T-cell (primary cell): Measurements from ENCODE around the gene STK39. TPM values are rescaled to one million over a fixed set of nuclear protein-coding genes. Genes with fewer than 3 reads are reported as not detected.

ENCODE experiments used
- ATAC-seq, 4 experiments: fragments of 200-7000 bp in 3 of 4; fragments of 150-1000 bp in 1 of 4; cut with Tn5 transposase; replicated peaks in 1 of 4; 1 replicate in 3 of 4; 2 replicates in 1 of 4; pipeline ENCODE4 v1.10.0; 2021; ENCODE audit warnings: moderate library complexity in 3 of 4, mild to moderate bottlenecking in 2 of 4, moderate number of reproducible peaks in 1 of 4
- CTCF ChIA-PET, 2 donors: fragments of 300-600 bp; sonication (Branson Sonifier 250); formaldehyde crosslinking; loops; one replicate each; lab custom pipeline; 2022; ENCODE audit warnings: antibody characterized with exemption in 2 of 2; lab: Charles Lee
- POLR2A ChIA-PET, 2 donors: fragments of 300-600 bp; sonication (Branson Sonifier 250); formaldehyde crosslinking; loops; one replicate each; lab custom pipeline; 2022; ENCODE audit warnings: antibody characterized with exemption in 2 of 2; lab: Charles Lee
- DNase-seq, 35 experiments: peaks; one replicate each; pipeline versions ENCODE4 v3.0.0 to v3.0.0-alpha.2; 2013 to 2023
- H3K27ac ChIP-seq: one replicate; pipeline ENCODE4 v1.5.1; 2013; ENCODE audit warnings: low read length
- H3K27me3 ChIP-seq, 2 experiments: replicated peaks in 1 of 2; 1 replicate in 1 of 2; 2 replicates in 1 of 2; pipeline versions ENCODE4 v1.6.1 to v1.7.0; 2013; ENCODE audit warnings: low read length in 1 of 2, mixed read lengths in 1 of 2; ENCODE audit not compliant: control insufficient read depth in 2 of 2, insufficient read depth in 2 of 2; ENCODE audit errors: extremely low read depth in 1 of 2
- H3K36me3 ChIP-seq, 2 donors: 1 replicate in 1 of 2; 2 replicates in 1 of 2; pipeline versions ENCODE4 v1.6.1 to v1.7.0; 2013; ENCODE audit warnings: low read length in 1 of 2; ENCODE audit not compliant: control insufficient read depth in 2 of 2, insufficient read depth in 1 of 2; ENCODE audit errors: extremely low read depth in 1 of 2
- H3K4me1 ChIP-seq, 2 experiments: 1 replicate in 1 of 2; 2 replicates in 1 of 2; pipeline versions ENCODE4 v1.6.1 to v1.7.0; 2013; ENCODE audit warnings: low read length in 2 of 2, mixed read lengths in 1 of 2; ENCODE audit not compliant: insufficient read depth in 2 of 2, control insufficient read depth in 1 of 2; ENCODE audit errors: extremely low read depth in 1 of 2
- H3K4me3 ChIP-seq, 2 donors: 1 replicate in 1 of 2; 2 replicates in 1 of 2; pipeline versions ENCODE4 v1.5.1 to v1.7.0; 2013; ENCODE audit warnings: mild to moderate bottlenecking in 2 of 2, low read length in 1 of 2, moderate library complexity in 1 of 2; ENCODE audit not compliant: control insufficient read depth in 1 of 2; ENCODE audit errors: extremely low read depth in 1 of 2
- H3K9me3 ChIP-seq: 2 replicates; pipeline ENCODE4 v1.7.0; 2013
- H3K27ac Mint-ChIP-seq, 2 donors: one replicate each; pipeline ENCODE4 v1.8.0; 2020 to 2021; ENCODE audit warnings: mild to moderate bottlenecking in 2 of 2, mixed read lengths in 2 of 2
- H3K27me3 Mint-ChIP-seq, 2 donors: one replicate each; pipeline ENCODE4 v1.8.0; 2021 to 2022; ENCODE audit warnings: mixed read lengths in 2 of 2
- H3K36me3 Mint-ChIP-seq: one replicate; pipeline ENCODE4 v1.8.0; 2021; ENCODE audit warnings: mixed read lengths
- H3K4me1 Mint-ChIP-seq, 3 donors: one replicate each; pipeline ENCODE4 v1.8.0; 2020 to 2022; ENCODE audit warnings: mixed read lengths in 3 of 3, mild to moderate bottlenecking in 1 of 3
- H3K4me3 Mint-ChIP-seq, 3 donors: one replicate each; pipeline ENCODE4 v1.8.0; 2020 to 2022; ENCODE audit warnings: mild to moderate bottlenecking in 3 of 3, mixed read lengths in 3 of 3, moderate library complexity in 3 of 3
- H3K9me3 Mint-ChIP-seq, 3 donors: one replicate each; pipeline ENCODE4 v1.8.0; 2020 to 2022; ENCODE audit warnings: mixed read lengths in 3 of 3
- WGBS: methylation state at CpG from one replicate; pipeline ENCODE4 v1.1.5; 2013; ENCODE audit warnings: missing lambda C conversion rate; ENCODE audit not compliant: insufficient coverage; 5-methylcytosine and 5-hydroxymethylcytosine counted together
- total RNA-seq, 35 experiments: library from RNA in 6 of 35; stranded (reverse) in 6 of 35; fragments of 120-200 nt in 1 of 35; gene quantifications; one replicate each; pipeline versions ENCODE4 v1.2.1 to v1.2.4 and lab custom pipeline; 2013 to 2026

STK39 gene
- total RNA-seq, 5 donors from 2014 or later (not counting 1 experiment from before 2014, with no cell fraction given), result 15.4 to 25.8 (median 21.0) TPM

- Mint-ChIP-seq H3K27me3 (no peaks in the 10 kb centered on the region), H3K4me3 (no peak overlapping the region), H3K4me1 (peaks cover 15 to 40% (median 30%) of the 10 kb centered on the region in 3 donors), H3K9me3 (no peaks in the 10 kb centered on the region), H3K27ac (no peak overlapping the region), H3K36me3 (peaks cover 61% of the 10 kb centered on the region)
- Histone ChIP-seq H3K9me3 (no peaks in the 10 kb centered on the region), H3K27me3 (no peaks in the 10 kb centered on the region), H3K4me1 (peaks cover 0 to 3% of the 10 kb centered on the region in 2 experiments), H3K36me3 (peaks cover 6 to 49% of the 10 kb centered on the region in 2 donors), H3K27ac (no peak overlapping the region), H3K4me3 (no peak overlapping the region)
- ChIA-PET POLR2A (no interaction called here), CTCF (interaction anchor here (0.6 to 2.8 kb wide), 3 partner anchors 177 to 184 kb away, joined by 3 to 19 read pairs (median 9); no protein-coding TSS in a partner anchor)
- DNase-seq (no peak), ATAC-seq (no peak)
- WGBS, result 97% methylated on average over 8 of the region's 8 CpGs
Observed at GRCh38 chr2:168159754-168160585, 87.4 kb downstream of the STK39 start.

- Mint-ChIP-seq H3K27ac (no peak overlapping the region), H3K4me1 (peaks cover 10 to 31% (median 29%) of the 10 kb centered on the region in 3 donors), H3K36me3 (peaks cover 59% of the 10 kb centered on the region), H3K9me3 (no peaks in the 10 kb centered on the region), H3K27me3 (no peaks in the 10 kb centered on the region), H3K4me3 (no peak overlapping the region)
- peaks cover 0 to 3% of the 10 kb centered on the region in 2 experiments for H3K4me1 ChIP-seq
- POLR2A ChIA-PET, result no interaction called here
- CTCF ChIA-PET, result no interaction called here
- WGBS, result 100% methylated on average over 1 of the region's 3 CpGs
- H3K9me3 ChIP-seq, result no peaks in the 10 kb centered on the region
- H3K27me3 ChIP-seq, result no peaks in the 10 kb centered on the region
- ATAC-seq (no peak), DNase-seq (no peak)
- peaks cover 9 to 44% of the 10 kb centered on the region in 2 donors for H3K36me3 ChIP-seq
- no peak overlapping the region for H3K27ac ChIP-seq
- no peak overlapping the region for H3K4me3 ChIP-seq
Observed at GRCh38 chr2:168158586-168158985, 88.8 kb downstream of the STK39 start.

GRCh38 chr2:168157926-168158325 is 89.5 kb downstream of the STK39 start:
- DNase-seq (no peak), ATAC-seq (no peak)
- Histone ChIP-seq H3K27ac (no peak overlapping the region), H3K27me3 (no peaks in the 10 kb centered on the region), H3K9me3 (no peaks in the 10 kb centered on the region), H3K4me1 (peaks cover 0 to 3% of the 10 kb centered on the region in 2 experiments), H3K36me3 (peaks cover 9 to 44% of the 10 kb centered on the region in 2 donors), H3K4me3 (no peak overlapping the region)
- H3K36me3 Mint-ChIP-seq, result peaks cover 55% of the 10 kb centered on the region
- CTCF ChIA-PET, result interaction anchor here in 1 of 2 donors (0.5 kb wide), 1 partner anchor 14 kb away, joined by 4 read pairs; no protein-coding TSS in a partner anchor
- H3K27ac Mint-ChIP-seq, result no peak overlapping the region
- peaks cover 4 to 26% (median 23%) of the 10 kb centered on the region in 3 donors for H3K4me1 Mint-ChIP-seq
- no peaks in the 10 kb centered on the region for H3K9me3 Mint-ChIP-seq
- no CpG with 5 or more reads among the region's 2 CpGs for WGBS
- no peak overlapping the region for H3K4me3 Mint-ChIP-seq
- H3K27me3 Mint-ChIP-seq, result no peaks in the 10 kb centered on the region
- POLR2A ChIA-PET, result interaction anchor here in 1 of 2 donors (0.5 kb wide), 1 partner anchor 964 kb away, joined by 3 read pairs; no protein-coding TSS in a partner anchor

- CTCF ChIA-PET, result interaction anchor here in 1 of 2 donors (1.2 kb wide), 1 partner anchor 180 kb away, joined by 5 read pairs; no protein-coding TSS in a partner anchor
- no peak overlapping the region for H3K4me3 Mint-ChIP-seq
- peaks cover 9 to 48% of the 10 kb centered on the region in 2 donors for H3K36me3 ChIP-seq
- POLR2A ChIA-PET, result interaction anchor here (0.6 kb wide), 2 partner anchors 38 to 111 kb away, joined by 3 read pairs; no protein-coding TSS in a partner anchor
- no peak overlapping the region for H3K27ac ChIP-seq
- H3K9me3 Mint-ChIP-seq, result no peaks in the 10 kb centered on the region
- DNase-seq (no peak), ATAC-seq (no peak)
- peaks cover 63% of the 10 kb centered on the region for H3K36me3 Mint-ChIP-seq
- H3K4me3 ChIP-seq, result no peak overlapping the region
- H3K9me3 ChIP-seq, result no peaks in the 10 kb centered on the region
- H3K27ac Mint-ChIP-seq, result no peak overlapping the region
- H3K4me1 ChIP-seq, result peaks cover 0 to 3% of the 10 kb centered on the region in 2 experiments
- H3K4me1 Mint-ChIP-seq, result peaks cover 4 to 26% (median 23%) of the 10 kb centered on the region in 3 donors
- no CpG with 5 or more reads among the region's 3 CpGs for WGBS
- H3K27me3 Mint-ChIP-seq, result no peaks in the 10 kb centered on the region
- no peaks in the 10 kb centered on the region for H3K27me3 ChIP-seq
Observed at GRCh38 chr2:168157070-168157469, 90.3 kb downstream of the STK39 start.

- no peak overlapping the region for H3K27ac Mint-ChIP-seq
- POLR2A ChIA-PET, result interaction anchor here in 1 of 2 donors (0.6 kb wide), 1 partner anchor 110 kb away, joined by 3 read pairs; no protein-coding TSS in a partner anchor
- H3K27me3 ChIP-seq, result no peaks in the 10 kb centered on the region
- peaks cover 63% of the 10 kb centered on the region for H3K36me3 Mint-ChIP-seq
- WGBS, result 80% methylated on average over 5 of the region's 5 CpGs
- H3K9me3 ChIP-seq, result no peaks in the 10 kb centered on the region
- H3K4me1 ChIP-seq, result peaks cover 0 to 3% of the 10 kb centered on the region in 2 experiments
- H3K27me3 Mint-ChIP-seq, result no peaks in the 10 kb centered on the region
- peaks cover 4 to 26% (median 23%) of the 10 kb centered on the region in 3 donors for H3K4me1 Mint-ChIP-seq
- H3K4me3 Mint-ChIP-seq, result no peak overlapping the region
- DNase-seq (no peak), ATAC-seq (no peak)
- H3K27ac ChIP-seq, result no peak overlapping the region
- H3K9me3 Mint-ChIP-seq, result no peaks in the 10 kb centered on the region
- H3K36me3 ChIP-seq, result peaks cover 9 to 48% of the 10 kb centered on the region in 2 donors
- CTCF ChIA-PET, result interaction anchor here in 1 of 2 donors (1.2 kb wide), 1 partner anchor 180 kb away, joined by 5 read pairs; no protein-coding TSS in a partner anchor
- no peak overlapping the region for H3K4me3 ChIP-seq
Observed at GRCh38 chr2:168156661-168157060, 90.7 kb downstream of the STK39 start.

GRCh38 chr2:168155680-168156079 is 91.7 kb downstream of the STK39 start:
- H3K27ac ChIP-seq, result no peak overlapping the region
- DNase-seq (no peak), ATAC-seq (no peak)
- WGBS, result 100% methylated on average over 1 of the region's 2 CpGs
- no peaks in the 10 kb centered on the region for H3K9me3 Mint-ChIP-seq
- no peaks in the 10 kb centered on the region for H3K27me3 Mint-ChIP-seq
- no peak overlapping the region for H3K4me3 ChIP-seq
- H3K36me3 ChIP-seq, result peaks cover 9 to 43% of the 10 kb centered on the region in 2 donors
- H3K27ac Mint-ChIP-seq, result no peak overlapping the region
- H3K27me3 ChIP-seq, result no peaks in the 10 kb centered on the region
- ChIA-PET POLR2A (no interaction called here), CTCF (interaction anchor here in 1 of 2 donors (0.7 kb wide), 1 partner anchor 156 kb away, joined by 3 read pairs; no protein-coding TSS in a partner anchor)
- H3K36me3 Mint-ChIP-seq, result peaks cover 61% of the 10 kb centered on the region
- no peak overlapping the region for H3K4me3 Mint-ChIP-seq
- peaks cover 4 to 26% (median 21%) of the 10 kb centered on the region in 3 donors for H3K4me1 Mint-ChIP-seq
- H3K4me1 ChIP-seq, result peaks cover 0 to 3% of the 10 kb centered on the region in 2 experiments
- H3K9me3 ChIP-seq, result no peaks in the 10 kb centered on the region
